22Rv1 (cell line): ENCODE data around the gene ZNF516.

ENCODE experiments used
- CTCF ChIP-seq: fragments of 450-650 bp; IDR thresholded peaks from 2 replicates; pipeline ENCODE4 v1.5.1; 2017; ENCODE audit warnings: mild to moderate bottlenecking
- ZFX ChIP-seq: fragments of 450-650 bp; IDR thresholded peaks from 2 replicates; pipeline ENCODE4 v1.6.1; 2017; ENCODE audit warnings: antibody characterized with exemption, borderline replicate concordance

DNA sequence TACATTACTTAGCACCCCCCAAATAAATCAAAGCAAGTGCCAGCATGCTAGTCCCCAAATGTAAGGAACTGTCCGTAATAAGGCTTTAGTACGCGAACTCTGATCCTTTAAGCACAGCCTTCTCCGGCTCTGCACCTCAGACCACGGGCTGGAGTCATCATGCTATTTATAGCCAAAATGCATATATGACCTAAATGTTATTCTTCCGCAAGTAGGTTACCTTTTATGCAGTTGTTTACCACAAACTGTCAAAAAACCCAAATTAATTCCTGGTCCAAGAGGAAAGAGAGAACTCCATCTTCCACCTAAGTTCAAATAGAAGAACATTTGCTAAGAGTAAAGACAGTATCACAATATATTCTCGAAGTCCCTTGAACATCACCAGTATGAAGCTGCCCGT, 42.7 kb downstream of the ZNF516 start:
- no peak for TF ChIP-seq CTCF
- no peak for TF ChIP-seq ZFX
